Activated B cell treated with CpG ODN at 0.5 μM for 24 hours (primary cell): ENCODE results near the gene DRGX. TPM values are rescaled to one million over a fixed set of nuclear protein-coding genes. Genes with fewer than 3 reads are reported as not detected.

Experiments
- ATAC-seq: fragments of 200-7000 bp; cut with Tn5 transposase; one replicate; pipeline ENCODE4 v1.10.0; 2021; ENCODE audit warnings: low read depth, mild to moderate bottlenecking, moderate library complexity
- CTCF ChIA-PET: fragments of 350-600 bp; sonication (Branson Sonifier 250); formaldehyde crosslinking; loops from one replicate; lab custom pipeline; 2021; ENCODE audit warnings: antibody characterized with exemption; lab: Charles Lee
- POLR2A ChIA-PET: fragments of 350-600 bp; sonication (Branson Sonifier 250); formaldehyde crosslinking; loops from one replicate; lab custom pipeline; 2021; ENCODE audit warnings: antibody characterized with exemption; lab: Charles Lee
- DNase-seq: peaks from one replicate; pipeline ENCODE4 v3.0.0; 2022
- H3K27ac Mint-ChIP-seq: one replicate; pipeline ENCODE4 v1.8.0; 2020; ENCODE audit warnings: mixed read lengths
- H3K27me3 Mint-ChIP-seq: one replicate; pipeline ENCODE4 v1.8.0; 2021; ENCODE audit warnings: mixed read lengths
- H3K36me3 Mint-ChIP-seq: one replicate; pipeline ENCODE4 v1.8.0; 2021; ENCODE audit warnings: low read depth, mixed read lengths
- H3K4me1 Mint-ChIP-seq: one replicate; pipeline ENCODE4 v1.8.0; 2021; ENCODE audit warnings: mixed read lengths
- H3K4me3 Mint-ChIP-seq: one replicate; pipeline ENCODE4 v1.8.0; 2020; ENCODE audit warnings: mild to moderate bottlenecking, mixed read lengths
- H3K9me3 Mint-ChIP-seq: one replicate; pipeline ENCODE4 v1.8.0; 2020; ENCODE audit warnings: mixed read lengths
- intact Hi-C: fragments of 100-400 bp; cut with micrococcal nuclease; formaldehyde crosslinking; loops from one replicate; pipeline ENCODE4 v1.15.1; 2024
- total RNA-seq: library from RNA; stranded (reverse); gene quantifications from 2 replicates; pipeline ENCODE4 v1.2.3, GENCODE V29; 2022
- TF ChIP-seq, protein P1 (sequence below): fragments of 200-600 bp; IDR thresholded peaks from one replicate; pipeline ENCODE4 v1.8.0; 2022; ENCODE audit warnings: antibody characterized with exemption, mild to moderate bottlenecking

DRGX gene
- total RNA-seq, 1 donor from 2014 or later, result not detected

DNA sequence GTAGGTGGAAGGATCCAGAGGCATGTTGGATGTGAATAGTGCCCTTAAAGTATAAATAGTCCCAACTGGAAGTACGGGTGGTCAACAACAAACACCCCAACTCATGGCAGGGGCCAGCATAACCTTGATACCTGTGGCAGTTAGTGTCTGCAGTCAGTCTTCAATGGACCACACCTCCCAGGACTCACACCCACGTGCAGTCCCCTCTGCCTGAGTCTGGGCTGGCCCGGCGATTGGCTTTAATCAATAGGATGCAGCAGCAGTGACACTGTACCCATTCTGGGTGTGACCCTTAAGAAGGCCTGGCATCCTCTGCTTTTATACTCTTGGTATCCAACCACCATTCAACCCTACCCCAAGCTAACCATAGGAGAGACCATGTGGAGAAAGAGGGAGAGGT lies 18.6 kb downstream of the DRGX start:
- Mint-ChIP-seq H3K27me3 (peaks cover 2% of the 10 kb centered on the region), H3K4me1 (no peaks in the 10 kb centered on the region), H3K36me3 (no peaks in the 10 kb centered on the region), H3K27ac (no peak overlapping the region), H3K4me3 (no peak overlapping the region), H3K9me3 (no peaks in the 10 kb centered on the region)
- intact Hi-C loops, result no loop called here
- DNase-seq (no peak), ATAC-seq (no peak)
- POLR2A ChIA-PET, result no interaction called here
- TF ChIP-seq, protein P1, sequence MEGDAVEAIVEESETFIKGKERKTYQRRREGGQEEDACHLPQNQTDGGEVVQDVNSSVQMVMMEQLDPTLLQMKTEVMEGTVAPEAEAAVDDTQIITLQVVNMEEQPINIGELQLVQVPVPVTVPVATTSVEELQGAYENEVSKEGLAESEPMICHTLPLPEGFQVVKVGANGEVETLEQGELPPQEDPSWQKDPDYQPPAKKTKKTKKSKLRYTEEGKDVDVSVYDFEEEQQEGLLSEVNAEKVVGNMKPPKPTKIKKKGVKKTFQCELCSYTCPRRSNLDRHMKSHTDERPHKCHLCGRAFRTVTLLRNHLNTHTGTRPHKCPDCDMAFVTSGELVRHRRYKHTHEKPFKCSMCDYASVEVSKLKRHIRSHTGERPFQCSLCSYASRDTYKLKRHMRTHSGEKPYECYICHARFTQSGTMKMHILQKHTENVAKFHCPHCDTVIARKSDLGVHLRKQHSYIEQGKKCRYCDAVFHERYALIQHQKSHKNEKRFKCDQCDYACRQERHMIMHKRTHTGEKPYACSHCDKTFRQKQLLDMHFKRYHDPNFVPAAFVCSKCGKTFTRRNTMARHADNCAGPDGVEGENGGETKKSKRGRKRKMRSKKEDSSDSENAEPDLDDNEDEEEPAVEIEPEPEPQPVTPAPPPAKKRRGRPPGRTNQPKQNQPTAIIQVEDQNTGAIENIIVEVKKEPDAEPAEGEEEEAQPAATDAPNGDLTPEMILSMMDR, result no peak
- CTCF ChIA-PET, result no interaction called here

DNA sequence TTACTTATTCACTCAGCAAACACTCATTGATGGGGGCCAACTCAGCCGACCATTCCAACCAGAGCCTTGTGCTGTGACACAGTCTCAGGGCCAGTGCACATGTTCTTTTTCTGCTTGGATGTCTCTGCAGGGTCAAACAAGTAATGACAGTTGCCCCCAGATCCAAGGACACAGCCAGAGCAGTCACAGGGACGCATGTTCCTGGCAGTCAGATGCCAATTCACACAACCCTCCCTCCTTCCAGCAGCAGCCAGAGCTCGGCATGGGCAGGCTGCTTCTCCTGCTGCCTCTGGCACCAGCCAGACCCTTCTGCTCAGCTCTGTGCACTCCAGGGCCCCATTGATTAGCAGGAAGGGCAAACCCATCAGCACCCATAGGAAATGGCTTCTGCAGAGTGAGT lies 20.3 kb downstream of the DRGX start:
- no peak for DNase-seq
- no peak overlapping the region for H3K4me3 Mint-ChIP-seq
- H3K4me1 Mint-ChIP-seq, result no peaks in the 10 kb centered on the region
- intact Hi-C loops, result no loop called here
- no peaks in the 10 kb centered on the region for H3K36me3 Mint-ChIP-seq
- H3K27ac Mint-ChIP-seq, result no peak overlapping the region
- ChIA-PET CTCF (no interaction called here), POLR2A (no interaction called here)
- H3K9me3 Mint-ChIP-seq, result no peaks in the 10 kb centered on the region
- H3K27me3 Mint-ChIP-seq, result peaks cover 6% of the 10 kb centered on the region
- no peak for ATAC-seq
- TF ChIP-seq, protein P1, result no peak

DNA sequence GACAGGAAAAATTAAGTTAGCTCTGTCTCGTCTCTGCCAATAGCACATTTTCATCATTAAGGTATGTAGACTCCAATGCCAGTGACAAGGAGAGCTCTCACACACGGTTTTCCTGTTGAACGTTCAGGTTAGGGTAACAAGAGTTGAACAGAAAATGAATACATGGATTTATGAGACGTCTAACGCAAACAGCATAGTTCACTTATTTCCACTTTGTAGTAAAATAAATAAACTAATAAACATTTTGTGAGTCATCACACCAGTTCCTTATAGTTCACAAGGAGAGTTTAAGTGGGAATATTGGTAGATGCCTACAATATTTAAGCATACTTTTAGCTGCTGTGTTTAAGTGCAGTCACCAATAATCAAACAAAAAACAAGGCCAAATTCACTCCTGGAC lies 21.1 kb downstream of the DRGX start:
- intact Hi-C loops, result no loop called here
- POLR2A ChIA-PET, result no interaction called here
- no peak for ATAC-seq
- Mint-ChIP-seq H3K4me3 (no peak overlapping the region), H3K27me3 (peaks cover 8% of the 10 kb centered on the region), H3K36me3 (no peaks in the 10 kb centered on the region), H3K4me1 (no peaks in the 10 kb centered on the region), H3K27ac (no peak overlapping the region), H3K9me3 (no peaks in the 10 kb centered on the region)
- CTCF ChIA-PET, result no interaction called here
- TF ChIP-seq, protein P1, result no peak
- DNase-seq, result no peak

DNA sequence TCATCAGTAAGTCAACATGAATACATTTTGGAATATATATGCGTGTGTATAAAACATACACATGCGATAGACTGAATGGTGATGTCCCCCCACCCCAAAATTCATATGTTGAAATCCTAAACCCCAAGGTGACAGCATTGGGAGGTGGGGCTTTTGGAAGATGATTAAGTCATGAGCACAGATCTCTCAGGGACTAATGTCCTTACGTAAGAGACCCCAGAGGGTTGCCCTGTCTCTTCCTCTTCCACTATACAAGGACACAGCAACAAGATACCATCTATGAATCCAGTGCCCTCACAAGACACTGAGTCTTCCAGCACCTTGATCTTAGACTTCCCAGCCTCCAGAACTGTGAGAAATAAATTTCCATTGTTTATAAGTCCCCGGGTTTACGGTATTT lies 22.5 kb downstream of the DRGX start:
- TF ChIP-seq, protein P1, result no peak
- DNase-seq (no peak), ATAC-seq (no peak)
- intact Hi-C loops, result no loop called here
- no peaks in the 10 kb centered on the region for H3K9me3 Mint-ChIP-seq
- no peak overlapping the region for H3K27ac Mint-ChIP-seq
- ChIA-PET POLR2A (no interaction called here), CTCF (no interaction called here)
- no peak overlapping the region for H3K4me3 Mint-ChIP-seq
- no peaks in the 10 kb centered on the region for H3K4me1 Mint-ChIP-seq
- no peaks in the 10 kb centered on the region for H3K36me3 Mint-ChIP-seq
- peaks cover 11% of the 10 kb centered on the region for H3K27me3 Mint-ChIP-seq

DNA sequence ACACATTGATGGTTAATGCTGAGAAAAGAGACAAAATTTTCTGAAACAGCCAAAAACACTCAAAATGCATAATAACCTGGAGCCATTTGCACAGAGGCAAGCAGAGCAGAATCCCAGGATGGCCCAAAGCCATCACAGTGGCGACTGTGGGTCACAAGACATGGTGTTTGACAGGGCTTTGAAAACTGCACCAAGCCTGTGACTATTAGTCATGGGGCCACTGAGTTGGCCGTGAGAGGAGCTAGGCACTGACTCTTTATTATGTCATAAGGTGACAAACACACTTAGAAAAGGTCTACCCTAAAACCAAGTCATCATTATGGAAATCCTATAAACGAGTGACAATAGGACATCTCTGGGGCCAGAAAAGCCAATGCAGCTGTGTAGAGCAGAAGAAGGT lies 23.9 kb downstream of the DRGX start:
- ATAC-seq, result no peak
- H3K27ac Mint-ChIP-seq, result no peak overlapping the region
- CTCF ChIA-PET, result no interaction called here
- TF ChIP-seq, protein P1, result no peak
- H3K27me3 Mint-ChIP-seq, result peaks cover 14% of the 10 kb centered on the region
- no peak overlapping the region for H3K4me3 Mint-ChIP-seq
- H3K9me3 Mint-ChIP-seq, result no peaks in the 10 kb centered on the region
- intact Hi-C loops, result no loop called here
- POLR2A ChIA-PET, result no interaction called here
- DNase-seq, result no peak
- H3K36me3 Mint-ChIP-seq, result no peaks in the 10 kb centered on the region
- H3K4me1 Mint-ChIP-seq, result no peaks in the 10 kb centered on the region
